ENCODE results near the gene ZNF280C. TPM values are rescaled to one million over a fixed set of nuclear protein-coding genes. Genes with fewer than 3 reads are reported as not detected.
A peak's percentile ranks its signal among the peaks of the same experiment; 100 is the strongest.

The ZNF280C gene
- 8.4 and 29.6 TPM in 2 replicates for total RNA-seq (2014; rRNA removed; shearing (Covaris generic); ENCODE audit: low replicate concordance)

- Histone ChIP-seq H3K4me3 (ENCODE audit: low read length) (peak within 1 kb of the TSS; percentile 79), H3K4me1 (ENCODE audit: low read length) (peaks cover 23% of the 10 kb centered on the region), H3K36me3 (ENCODE audit: insufficient read depth, low read length) (no peaks in the 10 kb centered on the region; the same call in 1 of the 2 replicates), H3K27me3 (ENCODE audit: low read length) (no peaks in the 10 kb centered on the region), H3K9me2 (replicated peaks; ENCODE audit: insufficient read depth, low read length) (no peaks in the 10 kb centered on the region), H3K9me3 (ENCODE audit: low read length) (no peaks in the 10 kb centered on the region), H4K20me1 (ENCODE audit: insufficient read depth, low read depth, low read length) (no peaks in the 10 kb centered on the region), H3K9ac (ENCODE audit: low read length) (peak within 1 kb of the TSS; percentile 88), H3K79me2 (ENCODE audit: low read length) (peaks cover 44% of the 10 kb centered on the region), H2AFZ (ENCODE audit: low read length) (no peak within 1 kb of the TSS; the same call in 1 of the 2 replicates), H3K27ac (ENCODE audit: low read length) (peak within 1 kb of the TSS; percentile 56), H3K4me2 (ENCODE audit: low read depth, low read length, poor library complexity, severe bottlenecking) (peak within 1 kb of the TSS; percentile 68)
- peak; percentile 97 for DNase-seq
Observed at GRCh38 chrX:130268449-130269170, at the start of gene ZNF280C. Gene ZNF280C (minus strand): TSS chrX:130268899. CDS start chrX:130260449, 8,450 bp downstream.

- Histone ChIP-seq H4K20me1 (ENCODE audit: insufficient read depth, low read depth, low read length) (no peaks in the 10 kb centered on the region), H3K4me3 (ENCODE audit: low read length) (no peak overlapping the region), H3K36me3 (ENCODE audit: insufficient read depth, low read length) (no peaks in the 10 kb centered on the region), H2AFZ (ENCODE audit: low read length) (no peak overlapping the region), H3K9ac (ENCODE audit: low read length) (no peak overlapping the region), H3K9me2 (replicated peaks; ENCODE audit: insufficient read depth, low read length) (no peaks in the 10 kb centered on the region), H3K27ac (ENCODE audit: low read length) (no peak overlapping the region), H3K79me2 (ENCODE audit: low read length) (no peaks in the 10 kb centered on the region), H3K4me2 (ENCODE audit: low read depth, low read length, poor library complexity, severe bottlenecking) (no peak overlapping the region), H3K4me1 (ENCODE audit: low read length) (no peaks in the 10 kb centered on the region), H3K9me3 (ENCODE audit: low read length) (no peaks in the 10 kb centered on the region), H3K27me3 (ENCODE audit: low read length) (no peaks in the 10 kb centered on the region)
- DNase-seq = no peak
Observed at GRCh38 chrX:130304587-130305368, 36.1 kb upstream of the ZNF280C start.

GRCh38 chrX:130301977-130302376, 33.3 kb upstream of the ZNF280C start:
- Histone ChIP-seq H3K9me3 (ENCODE audit: low read length) (no peaks in the 10 kb centered on the region), H3K4me1 (ENCODE audit: low read length) (no peaks in the 10 kb centered on the region), H3K27me3 (ENCODE audit: low read length) (no peaks in the 10 kb centered on the region), H3K36me3 (ENCODE audit: insufficient read depth, low read length) (no peaks in the 10 kb centered on the region), H2AFZ (ENCODE audit: low read length) (no peak overlapping the region), H3K4me2 (ENCODE audit: low read depth, low read length, poor library complexity, severe bottlenecking) (no peak overlapping the region), H3K27ac (ENCODE audit: low read length) (no peak overlapping the region), H3K9me2 (replicated peaks; ENCODE audit: insufficient read depth, low read length) (no peaks in the 10 kb centered on the region), H3K79me2 (ENCODE audit: low read length) (no peaks in the 10 kb centered on the region), H3K9ac (ENCODE audit: low read length) (no peak overlapping the region), H4K20me1 (ENCODE audit: insufficient read depth, low read depth, low read length) (no peaks in the 10 kb centered on the region), H3K4me3 (ENCODE audit: low read length) (no peak overlapping the region)
- no peak for DNase-seq

- H3K9me2 ChIP-seq (replicated peaks; ENCODE audit: insufficient read depth, low read length) = no peaks in the 10 kb centered on the region
- H3K4me2 ChIP-seq (ENCODE audit: low read depth, low read length, poor library complexity, severe bottlenecking) = no peak overlapping the region
- no peak overlapping the region for H2AFZ ChIP-seq (ENCODE audit: low read length)
- H3K9ac ChIP-seq (ENCODE audit: low read length) = no peak overlapping the region
- H3K79me2 ChIP-seq (ENCODE audit: low read length) = no peaks in the 10 kb centered on the region
- H3K4me1 ChIP-seq (ENCODE audit: low read length) = no peaks in the 10 kb centered on the region
- no peaks in the 10 kb centered on the region for H3K9me3 ChIP-seq (ENCODE audit: low read length)
- no peak overlapping the region for H3K4me3 ChIP-seq (ENCODE audit: low read length)
- H4K20me1 ChIP-seq (ENCODE audit: insufficient read depth, low read depth, low read length) = no peaks in the 10 kb centered on the region
- H3K27ac ChIP-seq (ENCODE audit: low read length) = no peak overlapping the region
- DNase-seq = no peak
- H3K36me3 ChIP-seq (ENCODE audit: insufficient read depth, low read length) = no peaks in the 10 kb centered on the region
- no peaks in the 10 kb centered on the region for H3K27me3 ChIP-seq (ENCODE audit: low read length)
Observed at GRCh38 chrX:130301405-130301804, 32.7 kb upstream of the ZNF280C start.

GRCh38 chrX:130300010-130300282, 31.2 kb upstream of the ZNF280C start:
- no peaks in the 10 kb centered on the region for H4K20me1 ChIP-seq (ENCODE audit: insufficient read depth, low read depth, low read length)
- no peak overlapping the region for H3K4me3 ChIP-seq (ENCODE audit: low read length)
- no peaks in the 10 kb centered on the region for H3K79me2 ChIP-seq (ENCODE audit: low read length)
- H3K4me1 ChIP-seq (ENCODE audit: low read length) = no peaks in the 10 kb centered on the region
- no peak overlapping the region for H3K27ac ChIP-seq (ENCODE audit: low read length)
- no peaks in the 10 kb centered on the region for H3K36me3 ChIP-seq (ENCODE audit: insufficient read depth, low read length)
- no peak overlapping the region for H3K4me2 ChIP-seq (ENCODE audit: low read depth, low read length, poor library complexity, severe bottlenecking)
- H3K27me3 ChIP-seq (ENCODE audit: low read length) = no peaks in the 10 kb centered on the region
- no peaks in the 10 kb centered on the region for H3K9me3 ChIP-seq (ENCODE audit: low read length)
- H3K9ac ChIP-seq (ENCODE audit: low read length) = no peak overlapping the region
- no peaks in the 10 kb centered on the region for H3K9me2 ChIP-seq (replicated peaks; ENCODE audit: insufficient read depth, low read length)
- H2AFZ ChIP-seq (ENCODE audit: low read length) = no peak overlapping the region
- DNase-seq = no peak

- Histone ChIP-seq H3K9me2 (replicated peaks; ENCODE audit: insufficient read depth, low read length) (no peaks in the 10 kb centered on the region), H3K27me3 (ENCODE audit: low read length) (no peaks in the 10 kb centered on the region), H3K27ac (ENCODE audit: low read length) (no peak overlapping the region), H3K4me1 (ENCODE audit: low read length) (no peaks in the 10 kb centered on the region), H3K4me3 (ENCODE audit: low read length) (no peak overlapping the region), H3K9ac (ENCODE audit: low read length) (no peak overlapping the region), H4K20me1 (ENCODE audit: insufficient read depth, low read depth, low read length) (no peaks in the 10 kb centered on the region), H3K9me3 (ENCODE audit: low read length) (no peaks in the 10 kb centered on the region), H3K4me2 (ENCODE audit: low read depth, low read length, poor library complexity, severe bottlenecking) (no peak overlapping the region), H3K79me2 (ENCODE audit: low read length) (no peaks in the 10 kb centered on the region), H2AFZ (ENCODE audit: low read length) (no peak overlapping the region), H3K36me3 (ENCODE audit: insufficient read depth, low read length) (no peaks in the 10 kb centered on the region)
- DNase-seq = no peak
Observed at GRCh38 chrX:130299279-130300009, 30.7 kb upstream of the ZNF280C start.

GRCh38 chrX:130296743-130297142, 28.0 kb upstream of the ZNF280C start:
- Histone ChIP-seq H3K27ac (ENCODE audit: low read length) (no peak overlapping the region), H4K20me1 (ENCODE audit: insufficient read depth, low read depth, low read length) (no peaks in the 10 kb centered on the region), H3K9ac (ENCODE audit: low read length) (no peak overlapping the region), H3K4me1 (ENCODE audit: low read length) (no peaks in the 10 kb centered on the region), H3K4me2 (ENCODE audit: low read depth, low read length, poor library complexity, severe bottlenecking) (no peak overlapping the region), H3K36me3 (ENCODE audit: insufficient read depth, low read length) (no peaks in the 10 kb centered on the region), H3K9me2 (replicated peaks; ENCODE audit: insufficient read depth, low read length) (no peaks in the 10 kb centered on the region), H3K9me3 (ENCODE audit: low read length) (no peaks in the 10 kb centered on the region), H3K27me3 (ENCODE audit: low read length) (no peaks in the 10 kb centered on the region), H3K79me2 (ENCODE audit: low read length) (no peaks in the 10 kb centered on the region), H3K4me3 (ENCODE audit: low read length) (no peak overlapping the region), H2AFZ (ENCODE audit: low read length) (no peak overlapping the region)
- no peak for DNase-seq

- H3K4me2 ChIP-seq (ENCODE audit: low read depth, low read length, poor library complexity, severe bottlenecking) = no peak overlapping the region
- H2AFZ ChIP-seq (ENCODE audit: low read length) = no peak overlapping the region
- H3K9me3 ChIP-seq (ENCODE audit: low read length) = no peaks in the 10 kb centered on the region
- H3K27ac ChIP-seq (ENCODE audit: low read length) = no peak overlapping the region
- H3K4me1 ChIP-seq (ENCODE audit: low read length) = no peaks in the 10 kb centered on the region
- H3K27me3 ChIP-seq (ENCODE audit: low read length) = no peaks in the 10 kb centered on the region
- no peaks in the 10 kb centered on the region for H3K9me2 ChIP-seq (replicated peaks; ENCODE audit: insufficient read depth, low read length)
- no peak overlapping the region for H3K9ac ChIP-seq (ENCODE audit: low read length)
- H4K20me1 ChIP-seq (ENCODE audit: insufficient read depth, low read depth, low read length) = no peaks in the 10 kb centered on the region
- DNase-seq = no peak
- H3K4me3 ChIP-seq (ENCODE audit: low read length) = no peak overlapping the region
- H3K36me3 ChIP-seq (ENCODE audit: insufficient read depth, low read length) = no peaks in the 10 kb centered on the region
- H3K79me2 ChIP-seq (ENCODE audit: low read length) = no peaks in the 10 kb centered on the region
Observed at GRCh38 chrX:130296297-130296678, 27.6 kb upstream of the ZNF280C start.
